ENCODE measurements around the gene MPPED2.

Gene MPPED2, protein sequence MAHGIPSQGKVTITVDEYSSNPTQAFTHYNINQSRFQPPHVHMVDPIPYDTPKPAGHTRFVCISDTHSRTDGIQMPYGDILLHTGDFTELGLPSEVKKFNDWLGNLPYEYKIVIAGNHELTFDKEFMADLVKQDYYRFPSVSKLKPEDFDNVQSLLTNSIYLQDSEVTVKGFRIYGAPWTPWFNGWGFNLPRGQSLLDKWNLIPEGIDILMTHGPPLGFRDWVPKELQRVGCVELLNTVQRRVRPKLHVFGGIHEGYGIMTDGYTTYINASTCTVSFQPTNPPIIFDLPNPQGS

DNA sequence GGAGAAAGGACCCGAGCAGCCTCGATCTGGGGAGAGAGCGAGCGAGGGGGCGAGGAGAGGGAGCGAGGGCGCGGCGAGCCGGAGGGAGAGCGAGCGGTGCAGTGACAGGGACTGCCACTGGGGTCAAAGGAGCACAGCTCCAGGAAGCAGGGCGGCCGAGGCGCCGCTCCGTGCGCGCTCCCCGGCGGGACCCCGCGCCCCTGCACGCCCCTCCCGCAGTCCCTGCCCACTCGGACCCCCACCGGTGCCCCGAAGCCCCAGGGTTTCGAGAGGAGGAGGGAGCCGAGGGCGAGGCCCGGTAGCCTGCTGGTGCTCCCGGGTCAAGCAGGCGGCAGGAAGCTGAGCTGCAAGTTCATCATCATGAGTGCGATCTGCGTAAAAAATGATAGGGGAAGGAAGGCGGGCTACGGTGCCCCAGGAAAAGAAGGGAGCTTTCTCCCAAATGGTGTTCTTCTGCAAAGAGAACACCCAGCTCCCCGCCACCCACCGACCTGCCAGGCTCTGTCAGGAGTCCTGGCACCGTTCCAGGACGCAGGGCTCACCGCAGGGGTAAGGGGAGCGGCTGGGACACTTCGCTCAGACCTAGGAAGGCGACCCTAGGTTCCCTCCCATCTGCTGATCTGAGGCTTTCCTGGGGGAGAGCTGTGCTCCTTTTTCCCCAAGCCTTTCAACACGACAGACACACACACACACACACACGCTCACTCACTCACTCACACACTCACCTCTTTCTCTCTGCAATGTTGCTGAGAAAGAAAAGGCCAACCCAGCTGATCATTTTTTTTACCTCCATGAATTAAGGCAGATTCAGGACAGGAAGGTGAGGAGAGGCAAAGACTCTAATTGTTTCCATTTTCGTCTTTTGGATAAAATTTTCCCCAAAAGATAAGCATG, at the start of gene MPPED2:
Gene MPPED2 (minus strand): TSS at position 103 of the 894 bp plus-strand sequence. CDS start 5,980 bp downstream, outside the sequence.
- Mint-ChIP-seq H3K9me3 (no peaks in the 10 kb centered on the region), H3K27ac (peak within 1 kb of the TSS; percentile 83 to 89 (median 85)), H3K4me1 (peaks cover 40% of the 10 kb centered on the region), H3K4me3 (peak within 1 kb of the TSS; percentile 79 to 92 (median 88)), H3K27me3 (ENCODE audit: low read depth) (peaks cover 60% of the 10 kb centered on the region), H3K36me3 (ENCODE audit: low read depth) (no peaks in the 10 kb centered on the region)
- TF ChIP-seq, protein P1, sequence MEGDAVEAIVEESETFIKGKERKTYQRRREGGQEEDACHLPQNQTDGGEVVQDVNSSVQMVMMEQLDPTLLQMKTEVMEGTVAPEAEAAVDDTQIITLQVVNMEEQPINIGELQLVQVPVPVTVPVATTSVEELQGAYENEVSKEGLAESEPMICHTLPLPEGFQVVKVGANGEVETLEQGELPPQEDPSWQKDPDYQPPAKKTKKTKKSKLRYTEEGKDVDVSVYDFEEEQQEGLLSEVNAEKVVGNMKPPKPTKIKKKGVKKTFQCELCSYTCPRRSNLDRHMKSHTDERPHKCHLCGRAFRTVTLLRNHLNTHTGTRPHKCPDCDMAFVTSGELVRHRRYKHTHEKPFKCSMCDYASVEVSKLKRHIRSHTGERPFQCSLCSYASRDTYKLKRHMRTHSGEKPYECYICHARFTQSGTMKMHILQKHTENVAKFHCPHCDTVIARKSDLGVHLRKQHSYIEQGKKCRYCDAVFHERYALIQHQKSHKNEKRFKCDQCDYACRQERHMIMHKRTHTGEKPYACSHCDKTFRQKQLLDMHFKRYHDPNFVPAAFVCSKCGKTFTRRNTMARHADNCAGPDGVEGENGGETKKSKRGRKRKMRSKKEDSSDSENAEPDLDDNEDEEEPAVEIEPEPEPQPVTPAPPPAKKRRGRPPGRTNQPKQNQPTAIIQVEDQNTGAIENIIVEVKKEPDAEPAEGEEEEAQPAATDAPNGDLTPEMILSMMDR (IDR thresholded peaks at IDR 0.05; ENCODE audit: unreplicated experiment in 3 of 3), result peak; percentile 44

DNA sequence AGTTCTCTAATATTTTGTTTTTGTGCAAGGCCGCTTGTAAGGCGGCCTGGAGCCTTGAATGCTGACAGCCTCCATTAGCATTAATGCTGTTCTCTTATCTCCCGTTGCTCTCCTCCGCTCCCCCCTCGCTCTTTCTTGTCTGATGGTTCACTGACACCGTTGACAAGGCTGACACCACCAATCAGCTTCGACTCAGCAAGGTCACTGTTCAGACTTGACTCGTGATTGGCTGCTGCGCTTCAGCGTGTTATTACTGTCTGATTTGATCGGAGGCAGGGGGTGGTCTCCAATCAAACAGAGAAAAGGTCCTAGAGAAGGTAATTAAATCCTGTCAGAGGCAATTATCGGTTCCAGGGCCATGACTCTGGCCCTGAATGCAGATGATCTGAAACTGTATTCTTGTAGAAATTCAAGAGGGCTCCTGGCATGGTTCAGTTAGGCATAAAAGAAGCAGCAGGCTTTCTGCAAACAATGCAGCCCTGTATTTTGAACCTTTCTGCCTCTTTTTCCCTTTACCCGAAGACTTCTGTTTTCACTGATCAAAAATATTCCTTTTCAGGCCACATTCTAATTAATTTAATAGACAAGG, 49.3 kb upstream of the MPPED2 start:
- TF ChIP-seq, protein P1 (IDR thresholded peaks at IDR 0.05; ENCODE audit: unreplicated experiment in 3 of 3), result no peak
- Mint-ChIP-seq H3K27ac (peak overlapping the region in 1 of 3 experiments; percentile 19), H3K27me3 (ENCODE audit: low read depth) (no peaks in the 10 kb centered on the region), H3K36me3 (ENCODE audit: low read depth) (no peaks in the 10 kb centered on the region), H3K9me3 (no peaks in the 10 kb centered on the region), H3K4me3 (peak overlapping the region; percentile 31 to 57 (median 31)), H3K4me1 (no peaks in the 10 kb centered on the region)

- no peak overlapping the region for H3K4me3 Mint-ChIP-seq
- H3K27ac Mint-ChIP-seq, result no peak overlapping the region
Observed at GRCh38 chr11:30631148-30631547, 45.0 kb upstream of the MPPED2 start.

GRCh38 chr11:30619767-30620166, 33.6 kb upstream of the MPPED2 start:
- peaks cover 27% of the 10 kb centered on the region for H3K9me3 Mint-ChIP-seq
- H3K27me3 Mint-ChIP-seq (ENCODE audit: low read depth), result peaks cover 4% of the 10 kb centered on the region
- H3K36me3 Mint-ChIP-seq (ENCODE audit: low read depth), result no peaks in the 10 kb centered on the region

More at GRCh38 chr11:30631148-30631547, 45.0 kb upstream of the MPPED2 start:
- no peaks in the 10 kb centered on the region for H3K4me1 Mint-ChIP-seq
- TF ChIP-seq, protein P1 (IDR thresholded peaks at IDR 0.05; ENCODE audit: unreplicated experiment in 3 of 3), result no peak
- no peaks in the 10 kb centered on the region for H3K27me3 Mint-ChIP-seq (ENCODE audit: low read depth)
- no peaks in the 10 kb centered on the region for H3K36me3 Mint-ChIP-seq (ENCODE audit: low read depth)
- no peaks in the 10 kb centered on the region for H3K9me3 Mint-ChIP-seq

GRCh38 chr11:30617762-30618161, 31.6 kb upstream of the MPPED2 start:
- Mint-ChIP-seq H3K27me3 (ENCODE audit: low read depth) (peaks cover 4% of the 10 kb centered on the region), H3K27ac (no peak overlapping the region), H3K4me3 (no peak overlapping the region)

More at GRCh38 chr11:30619767-30620166, 33.6 kb upstream of the MPPED2 start:
- Mint-ChIP-seq H3K4me1 (no peaks in the 10 kb centered on the region), H3K27ac (no peak overlapping the region), H3K4me3 (no peak overlapping the region)
- TF ChIP-seq, protein P1 (IDR thresholded peaks at IDR 0.05; ENCODE audit: unreplicated experiment in 3 of 3), result no peak

More at GRCh38 chr11:30617762-30618161, 31.6 kb upstream of the MPPED2 start:
- Mint-ChIP-seq H3K36me3 (ENCODE audit: low read depth) (no peaks in the 10 kb centered on the region), H3K4me1 (no peaks in the 10 kb centered on the region), H3K9me3 (peaks cover 19% of the 10 kb centered on the region)
- TF ChIP-seq, protein P1 (IDR thresholded peaks at IDR 0.05; ENCODE audit: unreplicated experiment in 3 of 3), result no peak

All from nephron (organoid).